Caco-2 (cell line): Measurements from ENCODE around the gene ZW10. TPM values are rescaled to one million over a fixed set of nuclear protein-coding genes. Genes with fewer than 3 reads are reported as not detected.

ENCODE experiments used
- BruUV-seq: library from RNA; stranded (reverse); fragments of 400-500 nt; replicated peaks from 2 replicates; lab custom pipeline; 2021; lab: Mats Ljungman, UMichigan
- CTCF ChIA-PET: fragments of 300-600 bp; sonication (Branson Sonifier 250); formaldehyde crosslinking; loops from one replicate; lab custom pipeline; 2022; ENCODE audit warnings: antibody characterized with exemption; lab: Charles Lee
- POLR2A ChIA-PET: fragments of 300-600 bp; sonication (Branson Sonifier 250); formaldehyde crosslinking; loops from one replicate; lab custom pipeline; 2022; ENCODE audit warnings: antibody characterized with exemption; lab: Charles Lee
- DNase-seq, 2 experiments: peaks; one replicate each; pipeline versions ENCODE4 v3.0.0 to v3.0.0-alpha.2; 2020 to 2022
- H3K27me3 ChIP-seq: replicated peaks from 2 replicates; pipeline ENCODE4 v1.6.0; 2011; ENCODE audit warnings: low read length; ENCODE audit not compliant: control insufficient read depth, insufficient read depth
- H3K36me3 ChIP-seq: 2 replicates; pipeline ENCODE4 v1.5.1; 2011; ENCODE audit warnings: low read length; ENCODE audit not compliant: control insufficient read depth, insufficient read depth
- H3K4me1 ChIP-seq: fragments of 250-450 bp; sonication (Bioruptor Pico); 2 replicates; pipeline ENCODE4 v1.5.1; 2020; ENCODE audit warnings: mild to moderate bottlenecking
- H3K4me3 ChIP-seq: 2 replicates; pipeline ENCODE4 v1.5.1; 2011; ENCODE audit warnings: low read depth, mild to moderate bottlenecking, control low read depth, low read length
- H3K9me3 ChIP-seq: fragments of 250-450 bp; sonication (Bioruptor Pico); 2 replicates; pipeline ENCODE4 v1.5.1; 2020; ENCODE audit warnings: mild to moderate bottlenecking, moderate library complexity
- H3K27ac Mint-ChIP-seq: one replicate; pipeline ENCODE4 v1.8.0; 2022; ENCODE audit warnings: mixed read lengths; ENCODE audit not compliant: unreplicated experiment
- H3K27me3 Mint-ChIP-seq: one replicate; pipeline ENCODE4 v1.8.0; 2022; ENCODE audit warnings: mixed read lengths; ENCODE audit not compliant: insufficient read depth, unreplicated experiment
- H3K36me3 Mint-ChIP-seq: one replicate; pipeline ENCODE4 v1.8.0; 2022; ENCODE audit warnings: mild to moderate bottlenecking, mixed read lengths; ENCODE audit not compliant: insufficient read depth, unreplicated experiment
- H3K4me1 Mint-ChIP-seq: one replicate; pipeline ENCODE4 v1.8.0; 2022; ENCODE audit warnings: low read depth, mixed read lengths; ENCODE audit not compliant: unreplicated experiment
- H3K4me3 Mint-ChIP-seq: one replicate; pipeline ENCODE4 v1.8.0; 2022; ENCODE audit warnings: mild to moderate bottlenecking, moderate library complexity, mixed read lengths; ENCODE audit not compliant: unreplicated experiment
- H3K9me3 Mint-ChIP-seq: one replicate; pipeline ENCODE4 v1.8.0; 2022; ENCODE audit warnings: mixed read lengths; ENCODE audit not compliant: unreplicated experiment
- CTCF ChIP-seq, 2 experiments: fragments of 200-600 bp in 1 of 2; IDR thresholded peaks; 1 replicate in 1 of 2; 2 replicates in 1 of 2; pipeline versions ENCODE4 v1.5.1 to v1.8.0; 2011 to 2022; ENCODE audit warnings: antibody characterized with exemption in 1 of 2, control low read depth in 1 of 2, inconsistent platforms in 1 of 2, low read depth in 1 of 2, low read length in 1 of 2, mild to moderate bottlenecking in 1 of 2, moderate library complexity in 1 of 2; ENCODE audit not compliant: insufficient read depth in 1 of 2, severe bottlenecking in 1 of 2, unreplicated experiment in 1 of 2
- intact Hi-C: fragments of 100-400 bp; cut with micrococcal nuclease; formaldehyde crosslinking; loops from one replicate; pipeline ENCODE4 v1.10.0; 2022; ENCODE audit not compliant: unreplicated experiment
- total RNA-seq: library from RNA; stranded (reverse); gene quantifications from 2 replicates; pipeline ENCODE4 v1.2.3, GENCODE V29; 2022

ZW10 gene
- total RNA-seq, 1 experiment from 2014 or later, result 43.1 TPM

- Mint-ChIP-seq H3K27me3 (no peaks in the 10 kb centered on the region), H3K27ac (no peak overlapping the region), H3K9me3 (no peaks in the 10 kb centered on the region), H3K4me1 (peaks cover 18% of the 10 kb centered on the region), H3K4me3 (no peak overlapping the region), H3K36me3 (peaks cover 48% of the 10 kb centered on the region)
- Histone ChIP-seq H3K27me3 (no peaks in the 10 kb centered on the region), H3K4me1 (peaks cover 35% of the 10 kb centered on the region), H3K36me3 (peaks cover 7% of the 10 kb centered on the region), H3K9me3 (no peaks in the 10 kb centered on the region), H3K4me3 (no peak overlapping the region)
- intact Hi-C loops, result loop anchor here (5.0 kb wide), 1 partner anchor 1145 kb away; no protein-coding TSS in a partner anchor
- BruUV-seq, result no TSS peak
- CTCF ChIA-PET, result interaction anchor here (2.4 to 2.5 kb wide), 2 partner anchors 64 to 418 kb away, joined by 12 to 14 read pairs; partner anchors contain the start of gene TTC12
- no peak for DNase-seq
- no peak for TF ChIP-seq CTCF (IDR thresholded peaks at IDR 0.05; ENCODE audit: insufficient read depth in 1 of 2, low read depth in 1 of 2, low read length in 1 of 2, severe bottlenecking in 1 of 2, unreplicated experiment in 1 of 2)
- POLR2A ChIA-PET, result no interaction called here
Observed at GRCh38 chr11:113732092-113732491, 41.4 kb downstream of the ZW10 start.

GRCh38 chr11:113730887-113731726, 42.4 kb downstream of the ZW10 start:
- H3K4me1 Mint-ChIP-seq, result peaks cover 27% of the 10 kb centered on the region
- H3K4me3 ChIP-seq, result no peak overlapping the region
- H3K9me3 Mint-ChIP-seq, result no peaks in the 10 kb centered on the region
- H3K4me1 ChIP-seq, result peaks cover 45% of the 10 kb centered on the region
- BruUV-seq, result no TSS peak
- POLR2A ChIA-PET, result interaction anchor here (0.5 kb wide), 2 partner anchors 160 to 408 kb away, joined by 4 to 7 read pairs; no protein-coding TSS in a partner anchor
- TF ChIP-seq CTCF (IDR thresholded peaks at IDR 0.05; ENCODE audit: insufficient read depth in 1 of 2, low read depth in 1 of 2, low read length in 1 of 2, severe bottlenecking in 1 of 2, unreplicated experiment in 1 of 2), result peak; percentile 89 to 92
- peaks cover 3% of the 10 kb centered on the region; the same call in 1 of the 2 replicates for H3K36me3 ChIP-seq
- H3K4me3 Mint-ChIP-seq, result no peak overlapping the region
- H3K27me3 ChIP-seq, result no peaks in the 10 kb centered on the region
- peaks cover 38% of the 10 kb centered on the region for H3K36me3 Mint-ChIP-seq
- H3K27ac Mint-ChIP-seq, result no peak overlapping the region
- CTCF ChIA-PET, result interaction anchor here (0.5 to 2.5 kb wide), 31 partner anchors 10 to 547 kb away, joined by 3 to 14 read pairs (median 4); partner anchors contain the start of genes ANKK1, TTC12 and ZW10
- no peaks in the 10 kb centered on the region for H3K27me3 Mint-ChIP-seq
- DNase-seq, result peak; percentile 83 to 86
- intact Hi-C loops, result loop anchor here (1.0 to 5.0 kb wide), 8 partner anchors 144 to 1144 kb away; partner anchors contain the start of gene DRD2
- H3K9me3 ChIP-seq, result no peaks in the 10 kb centered on the region

GRCh38 chr11:113729456-113729855, 44.0 kb downstream of the ZW10 start:
- Histone ChIP-seq H3K4me3 (no peak overlapping the region), H3K36me3 (no peaks in the 10 kb centered on the region), H3K27me3 (no peaks in the 10 kb centered on the region), H3K9me3 (no peaks in the 10 kb centered on the region), H3K4me1 (peaks cover 60% of the 10 kb centered on the region)
- ChIA-PET CTCF (interaction anchor here (0.9 to 2.5 kb wide), 8 partner anchors 43 to 415 kb away, joined by 3 to 14 read pairs (median 6); partner anchors contain the start of genes TTC12 and ZW10), POLR2A (no interaction called here)
- peaks cover 25% of the 10 kb centered on the region for H3K36me3 Mint-ChIP-seq
- no peaks in the 10 kb centered on the region for H3K27me3 Mint-ChIP-seq
- intact Hi-C loops, result no loop called here
- no peak overlapping the region for H3K4me3 Mint-ChIP-seq
- no peak for DNase-seq
- no peaks in the 10 kb centered on the region for H3K9me3 Mint-ChIP-seq
- peaks cover 42% of the 10 kb centered on the region for H3K4me1 Mint-ChIP-seq
- TF ChIP-seq CTCF (IDR thresholded peaks at IDR 0.05; ENCODE audit: insufficient read depth in 1 of 2, low read depth in 1 of 2, low read length in 1 of 2, severe bottlenecking in 1 of 2, unreplicated experiment in 1 of 2), result no peak
- H3K27ac Mint-ChIP-seq, result peak overlapping the region; percentile 21
- BruUV-seq, result no TSS peak
